Neuronal stem cell (in vitro differentiated cells): ENCODE results near the gene AFAP1.

Source experiments
- DNase-seq: peaks from one replicate; pipeline ENCODE4 v3.0.0-alpha.2; 2013; ENCODE audit warnings: low spot score
- H2AFZ ChIP-seq: one replicate; pipeline ENCODE4 v1.6.1; 2013; ENCODE audit warnings: mild to moderate bottlenecking, low read length, inconsistent platforms
- H2AK5ac ChIP-seq: 2 replicates; pipeline ENCODE4 v1.6.1; 2013; ENCODE audit warnings: low read depth, mild to moderate bottlenecking, inconsistent platforms, low read length, moderate library complexity, mixed read lengths
- H2BK120ac ChIP-seq: 2 replicates; pipeline ENCODE4 v1.6.1; 2013; ENCODE audit warnings: low read depth, mild to moderate bottlenecking, inconsistent platforms, low read length, moderate library complexity, mixed read lengths
- H2BK12ac ChIP-seq: one replicate; pipeline ENCODE4 v1.6.1; 2013; ENCODE audit warnings: low read length, inconsistent platforms
- H2BK15ac ChIP-seq: 2 replicates; pipeline ENCODE4 v1.6.1; 2013; ENCODE audit warnings: mild to moderate bottlenecking, low read length, inconsistent platforms, mixed read lengths
- H2BK5ac ChIP-seq: one replicate; pipeline ENCODE4 v1.6.1; 2013; ENCODE audit warnings: inconsistent platforms, mild to moderate bottlenecking, low read length, moderate library complexity
- H3K14ac ChIP-seq: one replicate; pipeline ENCODE4 v1.6.1; 2013; ENCODE audit warnings: low read length, inconsistent platforms
- H3K18ac ChIP-seq: 2 replicates; pipeline ENCODE4 v1.6.1; 2013; ENCODE audit warnings: low read length, inconsistent platforms
- H3K23ac ChIP-seq: 2 replicates; pipeline ENCODE4 v1.6.1; 2013; ENCODE audit warnings: low read depth, mild to moderate bottlenecking, mixed read lengths, low read length, inconsistent platforms; ENCODE audit not compliant: poor library complexity
- H3K27ac ChIP-seq: replicated peaks from 3 replicates; pipeline ENCODE4 v1.5.1; 2013; ENCODE audit warnings: low read length, inconsistent platforms
- H3K27me3 ChIP-seq, 3 experiments: 2 replicates each; pipeline ENCODE4 v1.6.1; 2013; ENCODE audit warnings: low read length in 3 of 3, mild to moderate bottlenecking in 2 of 3, inconsistent platforms in 1 of 3, low read depth in 1 of 3, mixed read lengths in 1 of 3, moderate library complexity in 1 of 3; ENCODE audit not compliant: control insufficient read depth in 3 of 3, insufficient read depth in 3 of 3
- H3K36me3 ChIP-seq, 2 donors: replicated peaks in 1 of 2; 2 replicates each; pipeline ENCODE4 v1.6.1; 2013; ENCODE audit warnings: low read length in 2 of 2; ENCODE audit not compliant: control insufficient read depth in 2 of 2, insufficient read depth in 2 of 2
- H3K4ac ChIP-seq: 2 replicates; pipeline ENCODE4 v1.6.1; 2013; ENCODE audit warnings: inconsistent platforms, mild to moderate bottlenecking, low read length, moderate library complexity
- H3K4me1 ChIP-seq, 2 donors: 1 replicate in 1 of 2; 2 replicates in 1 of 2; pipeline ENCODE4 v1.6.1; 2013; ENCODE audit warnings: low read length in 2 of 2, low read depth in 1 of 2; ENCODE audit not compliant: control insufficient read depth in 2 of 2, insufficient read depth in 1 of 2
- H3K4me2 ChIP-seq: one replicate; pipeline ENCODE4 v1.6.1; 2013; ENCODE audit warnings: mild to moderate bottlenecking, low read length, inconsistent platforms; ENCODE audit not compliant: insufficient read depth, poor library complexity, severe bottlenecking
- H3K4me3 ChIP-seq, 2 donors: 2 replicates each; pipeline ENCODE4 v1.5.1; 2013; ENCODE audit warnings: low read length in 2 of 2, mild to moderate bottlenecking in 2 of 2, inconsistent platforms in 1 of 2, moderate library complexity in 1 of 2
- H3K79me1 ChIP-seq: one replicate; pipeline ENCODE4 v1.6.1; 2013; ENCODE audit warnings: low read depth, mild to moderate bottlenecking, inconsistent platforms, low read length, moderate library complexity
- H3K9ac ChIP-seq: one replicate; pipeline ENCODE4 v1.6.1; 2013; ENCODE audit warnings: mild to moderate bottlenecking, low read depth, low read length, inconsistent platforms; ENCODE audit not compliant: poor library complexity
- H3K9me3 ChIP-seq, 2 donors: replicated peaks in 1 of 2; 2 replicates each; pipeline versions ENCODE3 to v1.6.1; 2013; ENCODE audit warnings: low read length in 2 of 2, mild to moderate bottlenecking in 2 of 2, inconsistent platforms in 1 of 2, low read depth in 1 of 2, mixed read lengths in 1 of 2, moderate library complexity in 1 of 2; ENCODE audit not compliant: control insufficient read depth in 2 of 2, insufficient read depth in 1 of 2
- H4K8ac ChIP-seq: one replicate; pipeline ENCODE4 v1.6.1; 2013; ENCODE audit warnings: low read depth, mild to moderate bottlenecking, inconsistent platforms, low read length, moderate library complexity
- H4K91ac ChIP-seq: one replicate; pipeline ENCODE4 v1.6.1; 2013; ENCODE audit warnings: low read length, low read depth, mild to moderate bottlenecking, inconsistent platforms; ENCODE audit not compliant: poor library complexity
- WGBS, 2 donors: extraction: QIAGEN DNeasy Blood & Tissue Kit; methylation state at CpG; one replicate each; pipeline ENCODE4 v1.1.7; 2013; ENCODE audit warnings: missing lambda C conversion rate in 2 of 2, mixed read lengths in 1 of 2; ENCODE audit not compliant: insufficient read length in 2 of 2, insufficient replicate concordance in 1 of 2; ENCODE audit errors: extremely low coverage in 2 of 2; 5-methylcytosine and 5-hydroxymethylcytosine counted together

The AFAP1 gene

DNA sequence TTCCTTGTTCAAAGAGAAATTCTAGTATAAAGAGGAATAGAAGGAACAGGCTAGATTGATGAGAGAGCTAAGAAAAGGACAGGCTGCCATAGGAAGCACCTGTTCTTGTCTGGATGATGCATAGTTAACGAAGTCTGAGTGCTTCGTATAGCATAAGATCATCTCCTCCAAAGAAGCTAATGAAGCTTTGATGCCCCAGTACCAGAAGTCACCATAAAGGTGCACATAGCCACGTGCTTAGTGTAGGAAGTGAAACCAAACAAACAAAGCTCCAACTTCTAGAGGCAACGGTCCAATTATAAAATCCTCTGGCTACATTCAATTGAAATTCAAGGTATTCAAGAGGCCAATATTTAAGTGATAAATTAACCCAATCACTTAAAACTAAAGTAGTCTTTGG, 31.0 kb downstream of the AFAP1 start:
- Histone ChIP-seq H3K9ac (no peak overlapping the region), H3K14ac (no peak overlapping the region), H3K27ac (no peak overlapping the region), H2AK5ac (no peak overlapping the region), H3K18ac (no peak overlapping the region), H3K23ac (no peak overlapping the region), H3K4me1 (peaks cover 33 to 34% of the 10 kb centered on the region in 2 donors), H2BK15ac (no peak overlapping the region), H2BK12ac (no peak overlapping the region), H3K27me3 (no peaks in the 10 kb centered on the region), H3K4me3 (no peak overlapping the region), H3K36me3 (no peaks in the 10 kb centered on the region), H4K8ac (no peak overlapping the region), H3K4me2 (no peak overlapping the region), H3K4ac (no peak overlapping the region), H4K91ac (no peak overlapping the region), H3K79me1 (peaks cover 3% of the 10 kb centered on the region), H2BK5ac (no peak overlapping the region), H2AFZ (no peak overlapping the region), H3K9me3 (no peaks in the 10 kb centered on the region), H2BK120ac (no peak overlapping the region)
- no CpG with 5 or more reads among the region's 4 CpGs for WGBS, 2 donors
- DNase-seq, result no peak

DNA sequence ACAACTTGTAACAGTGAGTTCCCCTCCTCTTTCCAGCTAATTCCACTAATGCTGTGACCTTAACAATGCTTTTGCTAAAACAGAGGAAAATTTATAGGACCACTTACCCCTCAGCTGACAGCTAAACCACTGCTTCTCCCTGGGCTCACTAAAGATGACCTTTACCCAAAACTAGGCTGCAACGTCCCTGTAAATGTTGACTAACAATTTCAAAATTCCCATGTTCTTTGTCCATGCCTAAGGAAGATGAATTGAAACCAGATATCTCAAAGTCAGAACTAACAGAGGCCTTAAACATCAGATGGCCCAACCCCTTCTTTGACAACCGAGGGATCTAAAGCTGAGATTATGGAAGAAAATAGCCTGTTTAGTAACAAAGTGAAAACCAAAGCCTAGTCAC, 32.5 kb downstream of the AFAP1 start:
- no peaks in the 10 kb centered on the region for H3K27me3 ChIP-seq
- H2BK12ac ChIP-seq, result no peak overlapping the region
- no peak overlapping the region for H3K14ac ChIP-seq
- H3K18ac ChIP-seq, result no peak overlapping the region
- no peak overlapping the region for H2BK5ac ChIP-seq
- H3K4me2 ChIP-seq, result no peak overlapping the region
- no peak overlapping the region for H2BK15ac ChIP-seq
- no peak overlapping the region for H4K8ac ChIP-seq
- DNase-seq, result no peak
- H2AK5ac ChIP-seq, result no peak overlapping the region
- no peak overlapping the region for H3K9ac ChIP-seq
- H2BK120ac ChIP-seq, result no peak overlapping the region
- WGBS, 2 donors, result no CpG with 5 or more reads among the region's 2 CpGs
- H3K27ac ChIP-seq, result no peak overlapping the region
- peaks cover 3% of the 10 kb centered on the region for H3K79me1 ChIP-seq
- H3K36me3 ChIP-seq, result no peaks in the 10 kb centered on the region
- H3K4ac ChIP-seq, result no peak overlapping the region
- H3K9me3 ChIP-seq, result no peaks in the 10 kb centered on the region
- no peak overlapping the region for H4K91ac ChIP-seq
- H3K4me3 ChIP-seq, result no peak overlapping the region
- no peak overlapping the region for H3K23ac ChIP-seq
- peaks cover 35 to 40% of the 10 kb centered on the region in 2 donors for H3K4me1 ChIP-seq
- H2AFZ ChIP-seq, result no peak overlapping the region

DNA sequence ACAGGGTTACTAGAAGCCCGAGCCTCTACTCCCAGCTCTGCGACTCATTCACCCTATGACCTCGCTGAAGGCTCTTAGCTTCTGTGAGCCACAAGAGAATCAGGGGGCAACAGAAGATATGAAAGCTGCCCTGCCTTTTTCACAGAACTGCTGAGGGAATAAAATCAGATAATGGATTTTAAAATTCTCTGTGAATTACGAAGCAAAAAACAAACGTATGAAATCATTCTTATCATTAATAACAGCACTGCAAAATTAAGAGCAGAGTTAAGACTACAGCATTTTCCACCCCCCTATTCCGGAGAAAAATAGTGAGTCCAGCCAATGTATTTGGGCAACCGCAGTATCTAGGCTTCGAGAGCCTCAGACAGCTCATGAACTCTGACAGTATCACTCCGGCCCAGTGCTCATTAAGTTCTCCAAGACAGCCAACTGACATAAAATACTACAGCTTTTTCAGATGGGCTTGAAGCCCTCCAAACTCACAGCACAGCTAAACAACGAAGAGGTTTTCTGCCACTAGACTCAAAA, 33.4 kb downstream of the AFAP1 start:
- no peak for DNase-seq
- no peak overlapping the region for H3K4ac ChIP-seq
- H2AFZ ChIP-seq, result no peak overlapping the region
- H3K27me3 ChIP-seq, result no peaks in the 10 kb centered on the region
- no peak overlapping the region for H3K9ac ChIP-seq
- no peak overlapping the region for H3K27ac ChIP-seq
- WGBS, 2 donors, result no CpG with 5 or more reads among the region's 10 CpGs
- H3K23ac ChIP-seq, result no peak overlapping the region
- no peaks in the 10 kb centered on the region for H3K36me3 ChIP-seq
- no peak overlapping the region for H2BK12ac ChIP-seq
- no peak overlapping the region for H2BK5ac ChIP-seq
- H3K14ac ChIP-seq, result no peak overlapping the region
- H3K9me3 ChIP-seq, result no peaks in the 10 kb centered on the region
- H3K79me1 ChIP-seq, result peaks cover 5% of the 10 kb centered on the region
- H4K91ac ChIP-seq, result no peak overlapping the region
- no peak overlapping the region for H2BK15ac ChIP-seq
- H2BK120ac ChIP-seq, result no peak overlapping the region
- H3K4me3 ChIP-seq, result no peak overlapping the region
- H2AK5ac ChIP-seq, result no peak overlapping the region
- H3K4me1 ChIP-seq, result peaks cover 35 to 45% of the 10 kb centered on the region in 2 donors
- no peak overlapping the region for H3K4me2 ChIP-seq
- H3K18ac ChIP-seq, result no peak overlapping the region
- H4K8ac ChIP-seq, result no peak overlapping the region

DNA sequence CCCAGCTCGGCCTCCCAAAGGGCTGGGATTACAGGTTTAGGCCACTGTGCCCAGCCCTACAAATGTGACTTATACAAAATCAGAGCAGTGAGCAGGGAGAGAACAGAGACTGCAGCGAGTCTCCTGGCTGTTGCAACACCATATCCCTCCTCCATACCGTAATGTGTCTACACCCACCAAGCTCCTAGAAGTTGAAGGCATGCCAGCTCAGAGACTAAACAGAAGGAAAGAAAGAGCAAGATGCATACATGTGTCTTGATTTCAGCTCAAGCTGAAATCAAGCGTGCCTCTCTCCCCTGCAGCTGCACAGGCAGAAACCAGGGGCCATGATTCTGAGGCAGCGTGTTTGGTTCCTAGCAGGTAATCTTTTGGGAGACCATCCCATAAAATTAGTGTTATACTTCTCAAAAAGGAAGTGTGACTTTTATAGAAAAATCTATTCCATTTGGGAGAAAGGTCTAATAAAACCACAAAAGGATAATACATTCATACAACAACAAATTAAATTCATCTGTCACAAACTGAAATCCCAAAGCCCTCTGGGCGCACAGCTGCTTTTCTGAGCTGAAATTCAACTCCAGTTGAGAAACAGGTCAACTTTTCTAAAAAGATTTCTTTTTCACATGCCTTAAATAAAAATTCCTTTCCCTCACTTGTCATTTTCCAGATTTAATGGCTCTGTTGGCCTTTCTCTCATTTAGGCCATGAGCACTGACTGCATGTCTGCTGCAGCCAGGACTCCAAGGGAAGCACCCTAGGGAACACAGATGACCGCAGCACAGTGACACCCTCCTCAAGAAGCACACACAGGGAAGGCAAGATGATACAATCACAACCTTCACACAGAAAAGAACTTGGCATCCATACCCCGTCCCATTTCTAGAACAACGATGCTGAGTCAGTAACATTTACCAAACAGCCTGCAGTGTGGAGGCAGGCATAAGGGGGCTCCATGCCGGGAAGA, 34.4 kb downstream of the AFAP1 start:
- H3K36me3 ChIP-seq, result no peaks in the 10 kb centered on the region
- H3K4me3 ChIP-seq, result no peak overlapping the region
- no peak overlapping the region for H3K4me2 ChIP-seq
- no peak overlapping the region for H2BK5ac ChIP-seq
- H2BK12ac ChIP-seq, result peak overlapping the region; percentile 47
- no peaks in the 10 kb centered on the region for H3K27me3 ChIP-seq
- H3K9ac ChIP-seq, result peak overlapping the region; percentile 66
- no peak overlapping the region for H2AFZ ChIP-seq
- H3K4ac ChIP-seq, result no peak overlapping the region
- DNase-seq, result no peak
- peak overlapping the region; percentile 47 for H3K23ac ChIP-seq
- no peak overlapping the region for H3K27ac ChIP-seq
- H4K91ac ChIP-seq, result no peak overlapping the region
- H3K18ac ChIP-seq, result no peak overlapping the region
- no peak overlapping the region for H3K14ac ChIP-seq
- H3K79me1 ChIP-seq, result peaks cover 2% of the 10 kb centered on the region
- peak overlapping the region; percentile 3 for H2AK5ac ChIP-seq
- WGBS, 2 donors, result no CpG with 5 or more reads among the region's 10 CpGs
- no peak overlapping the region for H2BK120ac ChIP-seq
- no peak overlapping the region for H4K8ac ChIP-seq
- no peak overlapping the region for H2BK15ac ChIP-seq
- H3K9me3 ChIP-seq, result no peaks in the 10 kb centered on the region
- H3K4me1 ChIP-seq, result peaks cover 33 to 47% of the 10 kb centered on the region in 2 donors
